Small intestine (tissue), 7 donors: ENCODE measurements around the gene PPP2R2D. TPM values are rescaled to one million over a fixed set of nuclear protein-coding genes. Genes with fewer than 3 reads are reported as not detected.

Experiments
- DNase-seq, 2 donors: peaks; one replicate each; pipeline versions ENCODE4 v3.0.0 to v3.0.0-alpha.2; 2013
- FAIRE-seq: peaks from 2 replicates; lab custom pipeline; 2012; peaks lifted over from hg19 to GRCh38; lab: Jason Lieb, UNC
- H3K27ac ChIP-seq, 3 donors: one replicate each; pipeline ENCODE4 v1.5.1; 2013; ENCODE audit warnings: low read length in 2 of 3, mild to moderate bottlenecking in 2 of 3, control low read depth in 1 of 3, inconsistent platforms in 1 of 3, low read depth in 1 of 3, moderate library complexity in 1 of 3
- H3K27me3 ChIP-seq, 3 donors: one replicate each; pipeline ENCODE4 v1.6.1; 2013; ENCODE audit warnings: low read length in 3 of 3, inconsistent platforms in 1 of 3; ENCODE audit not compliant: control insufficient read depth in 3 of 3, insufficient read depth in 3 of 3
- H3K36me3 ChIP-seq, 3 donors: one replicate each; pipeline ENCODE4 v1.6.1; 2013; ENCODE audit warnings: low read length in 3 of 3, inconsistent platforms in 1 of 3, low read depth in 1 of 3, mild to moderate bottlenecking in 1 of 3, moderate library complexity in 1 of 3; ENCODE audit not compliant: control insufficient read depth in 3 of 3, insufficient read depth in 2 of 3
- H3K4me1 ChIP-seq, 3 donors: one replicate each; pipeline ENCODE4 v1.6.1; 2013; ENCODE audit warnings: low read length in 2 of 3, inconsistent platforms in 1 of 3, low read depth in 1 of 3, mild to moderate bottlenecking in 1 of 3, moderate library complexity in 1 of 3; ENCODE audit not compliant: control insufficient read depth in 3 of 3, insufficient read depth in 2 of 3
- H3K4me3 ChIP-seq, 3 donors: one replicate each; pipeline ENCODE4 v1.5.1; 2013; ENCODE audit warnings: low read length in 3 of 3, control low read depth in 1 of 3, inconsistent platforms in 1 of 3, low read depth in 1 of 3, mild to moderate bottlenecking in 1 of 3, moderate library complexity in 1 of 3
- H3K9me3 ChIP-seq, 2 donors: one replicate each; pipeline ENCODE4 v1.6.1; 2013; ENCODE audit warnings: low read depth in 1 of 2, low read length in 1 of 2; ENCODE audit not compliant: control insufficient read depth in 2 of 2, insufficient read depth in 1 of 2
- WGBS, 3 donors: extraction: QIAGEN DNeasy Blood & Tissue Kit; methylation state at CpG; one replicate each; pipeline ENCODE4 v1.1.7; 2013; 5-methylcytosine and 5-hydroxymethylcytosine counted together
- polyA plus RNA-seq, 4 donors: library from polyadenylated mRNA; stranded (reverse) in 3 of 4; unstranded in 1 of 4; fragments of 200-250 nt in 3 of 4; fragments of 120-200 nt in 1 of 4; gene quantifications; one replicate each; pipeline versions ENCODE4 v1.2.1 to v1.2.3, GENCODE V29; 2013
- donor health status: healthy with polysubstance abuse.
- donor health status: control.
- donor health status: control.
- donor health status: Bipolar disorder and iron deficiency.
- donor health status: healthy.

The PPP2R2D gene
- polyA plus RNA-seq, 4 donors = 15.5 to 35.3 (median 23.2) TPM

- peaks cover 12 to 60% (median 35%) of the 10 kb centered on the region in 3 donors for H3K36me3 ChIP-seq
- no peaks in the 10 kb centered on the region for H3K9me3 ChIP-seq
- no peak overlapping the region for H3K27ac ChIP-seq
- WGBS, 3 donors = 91 to 97% (median 95%) methylated on average over 21 of the region's 21 CpGs
- FAIRE-seq = no peak
- H3K4me3 ChIP-seq = no peak overlapping the region
- no peak for DNase-seq
- H3K27me3 ChIP-seq = no peaks in the 10 kb centered on the region
- no peaks in the 10 kb centered on the region for H3K4me1 ChIP-seq
Measured at GRCh38 chr10:131954356-131954965, 53.7 kb downstream of the PPP2R2D start.

- no peaks in the 10 kb centered on the region for H3K27me3 ChIP-seq
- no peak overlapping the region for H3K4me3 ChIP-seq
- H3K27ac ChIP-seq = no peak overlapping the region
- H3K9me3 ChIP-seq = no peaks in the 10 kb centered on the region
- H3K4me1 ChIP-seq = no peaks in the 10 kb centered on the region
- FAIRE-seq (no peak), DNase-seq (no peak)
- H3K36me3 ChIP-seq = peaks cover 12 to 62% (median 30%) of the 10 kb centered on the region in 3 donors
- 96 to 99% (median 97%) methylated on average over 38 of the region's 38 CpGs for WGBS, 3 donors
Measured at GRCh38 chr10:131955591-131956340, 55.0 kb downstream of the PPP2R2D start.

- WGBS, 3 donors = 91% methylated on average over 19 of the region's 19 CpGs
- FAIRE-seq (no peak), DNase-seq (no peak)
- H3K27me3 ChIP-seq = no peaks in the 10 kb centered on the region
- H3K4me1 ChIP-seq = no peaks in the 10 kb centered on the region
- no peaks in the 10 kb centered on the region for H3K9me3 ChIP-seq
- H3K36me3 ChIP-seq = peaks cover 9 to 45% (median 17%) of the 10 kb centered on the region in 3 donors
- H3K4me3 ChIP-seq = no peak overlapping the region
- H3K27ac ChIP-seq = no peak overlapping the region
Measured at GRCh38 chr10:131959841-131960240, 59.0 kb downstream of the PPP2R2D start.

- H3K4me1 ChIP-seq = no peaks in the 10 kb centered on the region
- H3K9me3 ChIP-seq = no peaks in the 10 kb centered on the region
- 89 to 94% (median 90%) methylated on average over 18 of the region's 18 CpGs for WGBS, 3 donors
- peaks cover 9 to 46% (median 14%) of the 10 kb centered on the region in 3 donors for H3K36me3 ChIP-seq
- H3K27ac ChIP-seq = no peak overlapping the region
- no peak overlapping the region for H3K4me3 ChIP-seq
- DNase-seq (no peak), FAIRE-seq (no peak)
- H3K27me3 ChIP-seq = no peaks in the 10 kb centered on the region
Measured at GRCh38 chr10:131960631-131961046, 59.8 kb downstream of the PPP2R2D start.

- H3K36me3 ChIP-seq = peaks cover 3 to 42% (median 11%) of the 10 kb centered on the region in 3 donors
- WGBS, 3 donors = 91 to 97% (median 94%) methylated on average over 26 of the region's 26 CpGs
Measured at GRCh38 chr10:131961047-131961776, 60.4 kb downstream of the PPP2R2D start.

GRCh38 chr10:131961777-131962662 lies 61.2 kb downstream of the PPP2R2D start:
- H3K4me3 ChIP-seq = no peak overlapping the region
- no peak for FAIRE-seq
- H3K36me3 ChIP-seq = peaks cover 0 to 42% (median 5%) of the 10 kb centered on the region in 3 donors
- H3K27me3 ChIP-seq = no peaks in the 10 kb centered on the region
- H3K4me1 ChIP-seq = no peaks in the 10 kb centered on the region
- H3K9me3 ChIP-seq = no peaks in the 10 kb centered on the region
- no peak for DNase-seq
- 90 to 95% (median 91%) methylated on average over 32 of the region's 32 CpGs for WGBS, 3 donors
- no peak overlapping the region for H3K27ac ChIP-seq

More at GRCh38 chr10:131961047-131961776, 60.4 kb downstream of the PPP2R2D start:
- FAIRE-seq (no peak), DNase-seq (no peak)
- Histone ChIP-seq H3K27ac (no peak overlapping the region), H3K27me3 (no peaks in the 10 kb centered on the region), H3K9me3 (no peaks in the 10 kb centered on the region), H3K4me1 (no peaks in the 10 kb centered on the region), H3K4me3 (no peak overlapping the region)

GRCh38 chr10:131963350-131963749 lies 62.5 kb downstream of the PPP2R2D start:
- H3K27me3 ChIP-seq = no peaks in the 10 kb centered on the region
- 92 to 97% (median 94%) methylated on average over 20 of the region's 20 CpGs for WGBS, 3 donors
- DNase-seq = no peak

More at GRCh38 chr10:131963350-131963749, 62.5 kb downstream of the PPP2R2D start:
- Histone ChIP-seq H3K9me3 (no peaks in the 10 kb centered on the region), H3K4me3 (no peak overlapping the region), H3K27ac (no peak overlapping the region), H3K4me1 (no peaks in the 10 kb centered on the region), H3K36me3 (peaks cover 0 to 31% (median 2%) of the 10 kb centered on the region in 3 donors)
- FAIRE-seq = no peak
